WTC11 (cell line): ENCODE results near the gene SRSF6. TPM values are rescaled to one million over a fixed set of nuclear protein-coding genes. Genes with fewer than 3 reads are reported as not detected.

Experiments used
- ATAC-seq: fragments of 200-7000 bp; cut with Tn5 transposase; 2 replicates; pipeline ENCODE4 v1.10.0; 2021; ENCODE audit warnings: mild to moderate bottlenecking, moderate library complexity
- CTCF ChIA-PET: fragments of 300-600 bp; sonication (Branson Sonifier 250); formaldehyde crosslinking; loops from one replicate; lab custom pipeline; 2021; ENCODE audit warnings: antibody characterized with exemption; lab: Charles Lee
- POLR2A ChIA-PET: fragments of 350-600 bp; sonication (Branson Sonifier 250); formaldehyde crosslinking; loops from one replicate; lab custom pipeline; 2021; ENCODE audit warnings: antibody characterized with exemption; lab: Charles Lee
- DNase-seq: peaks from one replicate; pipeline ENCODE4 v3.0.0; 2021; ENCODE audit warnings: low spot score
- H3K27ac Mint-ChIP-seq: 2 replicates; pipeline ENCODE4 v1.8.0; 2021; ENCODE audit warnings: mixed read lengths
- H3K27me3 Mint-ChIP-seq: 2 replicates; pipeline ENCODE4 v1.8.0; 2021; ENCODE audit warnings: low read depth, mild to moderate bottlenecking, moderate library complexity, mixed read lengths
- H3K36me3 Mint-ChIP-seq: 2 replicates; pipeline ENCODE4 v1.8.0; 2021; ENCODE audit warnings: mixed read lengths
- H3K4me1 Mint-ChIP-seq: 2 replicates; pipeline ENCODE4 v1.8.0; 2022; ENCODE audit warnings: mixed read lengths
- H3K4me3 Mint-ChIP-seq: 2 replicates; pipeline ENCODE4 v1.8.0; 2021; ENCODE audit warnings: mild to moderate bottlenecking, moderate library complexity, mixed read lengths
- H3K9me3 Mint-ChIP-seq: 2 replicates; pipeline ENCODE4 v1.8.0; 2021; ENCODE audit warnings: mixed read lengths
- ETV6 ChIP-seq: sonication (generic); formaldehyde crosslinking; IDR thresholded peaks from 2 replicates; pipeline ENCODE4 v1.8.1; 2022; ENCODE audit warnings: mild to moderate bottlenecking, missing genetic modification reagents
- JUN ChIP-seq: sonication (generic); formaldehyde crosslinking; IDR thresholded peaks from 2 replicates; pipeline ENCODE4 v1.8.0; 2023; ENCODE audit warnings: mild to moderate bottlenecking, missing genetic modification reagents
- KAT7 ChIP-seq: sonication (generic); formaldehyde crosslinking; IDR thresholded peaks from 2 replicates; pipeline ENCODE4 v1.8.1; 2023; ENCODE audit warnings: missing genetic modification reagents, mild to moderate bottlenecking, borderline replicate concordance
- MXD4 ChIP-seq: fragments of 250-450 bp; sonication (Bioruptor Pico); IDR thresholded peaks from 2 replicates; pipeline ENCODE4 v1.8.0; 2021; ENCODE audit warnings: mild to moderate bottlenecking, moderate library complexity, borderline replicate concordance
- NR3C1 ChIP-seq: sonication (generic); formaldehyde crosslinking; conservative IDR thresholded peaks from 2 replicates; pipeline ENCODE4 v1.8.1; 2023; ENCODE audit warnings: low read depth, mild to moderate bottlenecking, missing genetic modification reagents
- PRRX2 ChIP-seq: fragments of 250-450 bp; sonication (Bioruptor Pico); IDR thresholded peaks from 2 replicates; pipeline ENCODE4 v1.8.0; 2021; ENCODE audit warnings: mild to moderate bottlenecking
- RORB ChIP-seq: fragments of 250-450 bp; sonication (Bioruptor Pico); IDR thresholded peaks from 2 replicates; pipeline ENCODE4 v1.9.0; 2021; ENCODE audit warnings: mild to moderate bottlenecking
- SMAD3 ChIP-seq: sonication (generic); formaldehyde crosslinking; IDR thresholded peaks from 2 replicates; pipeline ENCODE4 v1.8.0; 2022; ENCODE audit warnings: missing genetic modification reagents, mild to moderate bottlenecking, borderline replicate concordance
- TP53 ChIP-seq: sonication (generic); formaldehyde crosslinking; IDR thresholded peaks from 2 replicates; pipeline ENCODE4 v1.8.1; 2023; ENCODE audit warnings: mild to moderate bottlenecking, missing genetic modification reagents
- ZNF263 ChIP-seq: sonication (generic); formaldehyde crosslinking; IDR thresholded peaks from 2 replicates; pipeline ENCODE4 v1.8.1; 2022; ENCODE audit warnings: low read depth, mild to moderate bottlenecking, moderate library complexity, missing genetic modification reagents
- ZNF416 ChIP-seq: fragments of 250-450 bp; sonication (Bioruptor Pico); IDR thresholded peaks from 2 replicates; pipeline ENCODE4 v1.9.0; 2021; ENCODE audit warnings: mild to moderate bottlenecking, inconsistent platforms
- total RNA-seq: library from RNA; stranded (reverse); gene quantifications from 3 replicates; pipeline ENCODE4 v1.2.3, GENCODE V29; 2021
- TF ChIP-seq, protein P1 (sequence below): sonication (generic); formaldehyde crosslinking; IDR thresholded peaks from 2 replicates; pipeline ENCODE4 v1.8.1; 2023; ENCODE audit warnings: mild to moderate bottlenecking, missing genetic modification reagents, moderate library complexity
- TF ChIP-seq, protein P2 (sequence below): sonication (generic); formaldehyde crosslinking; IDR thresholded peaks from 2 replicates; pipeline ENCODE4 v1.8.0; 2023; ENCODE audit warnings: mild to moderate bottlenecking, missing genetic modification reagents
- TF ChIP-seq, protein P3 (sequence below): fragments of 250-450 bp; sonication (Bioruptor Pico); IDR thresholded peaks from 2 replicates; pipeline ENCODE4 v1.9.0; 2021; ENCODE audit warnings: mild to moderate bottlenecking
- TF ChIP-seq, protein P4 (sequence below): sonication (generic); formaldehyde crosslinking; IDR thresholded peaks from 2 replicates; pipeline ENCODE4 v1.8.0; 2022; ENCODE audit warnings: mild to moderate bottlenecking, missing genetic modification reagents
- TF ChIP-seq, protein P5 (sequence below): sonication (generic); formaldehyde crosslinking; IDR thresholded peaks from 2 replicates; pipeline ENCODE4 v1.8.0; 2022; ENCODE audit warnings: mild to moderate bottlenecking, missing genetic modification reagents
- TF ChIP-seq, protein P6 (sequence below): sonication (generic); formaldehyde crosslinking; IDR thresholded peaks from 2 replicates; pipeline ENCODE4 v1.8.0; 2022; ENCODE audit warnings: mild to moderate bottlenecking, missing genetic modification reagents
- TF ChIP-seq, protein P7 (sequence below): fragments of 250-450 bp; sonication (Bioruptor Pico); IDR thresholded peaks from 2 replicates; pipeline ENCODE4 v1.9.0; 2021; ENCODE audit warnings: moderate library complexity, mild to moderate bottlenecking, inconsistent platforms, borderline replicate concordance
- TF ChIP-seq, protein P8 (sequence below): fragments of 250-450 bp; sonication (Bioruptor Pico); IDR thresholded peaks from 2 replicates; pipeline ENCODE4 v1.9.0; 2021; ENCODE audit warnings: mild to moderate bottlenecking, borderline replicate concordance

Gene SRSF6
- total RNA-seq, 1 experiment from 2014 or later, result 107 TPM

DNA sequence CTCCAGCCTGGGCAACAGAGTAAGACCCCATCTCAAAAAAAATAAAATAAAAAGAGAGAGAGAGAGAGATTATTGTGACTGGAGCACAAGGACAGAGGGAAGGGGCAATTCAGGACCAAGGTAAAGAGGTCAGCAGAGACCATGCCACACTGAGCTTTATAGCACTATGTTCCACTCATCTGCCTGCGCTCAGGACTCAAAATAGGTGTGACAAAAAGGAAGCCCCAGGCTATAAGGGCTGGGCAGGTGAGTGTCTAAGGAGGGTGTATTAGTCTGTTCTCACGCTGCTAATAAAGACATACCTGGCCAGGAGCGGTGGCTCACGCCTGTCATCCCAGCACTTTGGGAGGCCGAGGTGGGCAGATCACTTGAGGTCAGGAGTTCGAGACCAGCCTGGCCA, 23.1 kb upstream of the SRSF6 start:
- ChIA-PET POLR2A (no interaction called here), CTCF (no interaction called here)
- Mint-ChIP-seq H3K4me3 (no peak overlapping the region), H3K27me3 (peaks cover 10% of the 10 kb centered on the region), H3K4me1 (peaks cover 21% of the 10 kb centered on the region), H3K36me3 (no peaks in the 10 kb centered on the region), H3K9me3 (peaks cover 11% of the 10 kb centered on the region; the same call in 1 of the 2 replicates), H3K27ac (no peak overlapping the region)
- TF ChIP-seq RORB (CRISPR knock-in tag), result no peak
- TF ChIP-seq, protein P1, sequence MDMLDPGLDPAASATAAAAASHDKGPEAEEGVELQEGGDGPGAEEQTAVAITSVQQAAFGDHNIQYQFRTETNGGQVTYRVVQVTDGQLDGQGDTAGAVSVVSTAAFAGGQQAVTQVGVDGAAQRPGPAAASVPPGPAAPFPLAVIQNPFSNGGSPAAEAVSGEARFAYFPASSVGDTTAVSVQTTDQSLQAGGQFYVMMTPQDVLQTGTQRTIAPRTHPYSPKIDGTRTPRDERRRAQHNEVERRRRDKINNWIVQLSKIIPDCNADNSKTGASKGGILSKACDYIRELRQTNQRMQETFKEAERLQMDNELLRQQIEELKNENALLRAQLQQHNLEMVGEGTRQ (CRISPR knock-in tag), result no peak
- TF ChIP-seq, protein P2, sequence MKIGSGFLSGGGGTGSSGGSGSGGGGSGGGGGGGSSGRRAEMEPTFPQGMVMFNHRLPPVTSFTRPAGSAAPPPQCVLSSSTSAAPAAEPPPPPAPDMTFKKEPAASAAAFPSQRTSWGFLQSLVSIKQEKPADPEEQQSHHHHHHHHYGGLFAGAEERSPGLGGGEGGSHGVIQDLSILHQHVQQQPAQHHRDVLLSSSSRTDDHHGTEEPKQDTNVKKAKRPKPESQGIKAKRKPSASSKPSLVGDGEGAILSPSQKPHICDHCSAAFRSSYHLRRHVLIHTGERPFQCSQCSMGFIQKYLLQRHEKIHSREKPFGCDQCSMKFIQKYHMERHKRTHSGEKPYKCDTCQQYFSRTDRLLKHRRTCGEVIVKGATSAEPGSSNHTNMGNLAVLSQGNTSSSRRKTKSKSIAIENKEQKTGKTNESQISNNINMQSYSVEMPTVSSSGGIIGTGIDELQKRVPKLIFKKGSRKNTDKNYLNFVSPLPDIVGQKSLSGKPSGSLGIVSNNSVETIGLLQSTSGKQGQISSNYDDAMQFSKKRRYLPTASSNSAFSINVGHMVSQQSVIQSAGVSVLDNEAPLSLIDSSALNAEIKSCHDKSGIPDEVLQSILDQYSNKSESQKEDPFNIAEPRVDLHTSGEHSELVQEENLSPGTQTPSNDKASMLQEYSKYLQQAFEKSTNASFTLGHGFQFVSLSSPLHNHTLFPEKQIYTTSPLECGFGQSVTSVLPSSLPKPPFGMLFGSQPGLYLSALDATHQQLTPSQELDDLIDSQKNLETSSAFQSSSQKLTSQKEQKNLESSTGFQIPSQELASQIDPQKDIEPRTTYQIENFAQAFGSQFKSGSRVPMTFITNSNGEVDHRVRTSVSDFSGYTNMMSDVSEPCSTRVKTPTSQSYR (CRISPR knock-in tag), result no peak
- TF ChIP-seq, protein P3, sequence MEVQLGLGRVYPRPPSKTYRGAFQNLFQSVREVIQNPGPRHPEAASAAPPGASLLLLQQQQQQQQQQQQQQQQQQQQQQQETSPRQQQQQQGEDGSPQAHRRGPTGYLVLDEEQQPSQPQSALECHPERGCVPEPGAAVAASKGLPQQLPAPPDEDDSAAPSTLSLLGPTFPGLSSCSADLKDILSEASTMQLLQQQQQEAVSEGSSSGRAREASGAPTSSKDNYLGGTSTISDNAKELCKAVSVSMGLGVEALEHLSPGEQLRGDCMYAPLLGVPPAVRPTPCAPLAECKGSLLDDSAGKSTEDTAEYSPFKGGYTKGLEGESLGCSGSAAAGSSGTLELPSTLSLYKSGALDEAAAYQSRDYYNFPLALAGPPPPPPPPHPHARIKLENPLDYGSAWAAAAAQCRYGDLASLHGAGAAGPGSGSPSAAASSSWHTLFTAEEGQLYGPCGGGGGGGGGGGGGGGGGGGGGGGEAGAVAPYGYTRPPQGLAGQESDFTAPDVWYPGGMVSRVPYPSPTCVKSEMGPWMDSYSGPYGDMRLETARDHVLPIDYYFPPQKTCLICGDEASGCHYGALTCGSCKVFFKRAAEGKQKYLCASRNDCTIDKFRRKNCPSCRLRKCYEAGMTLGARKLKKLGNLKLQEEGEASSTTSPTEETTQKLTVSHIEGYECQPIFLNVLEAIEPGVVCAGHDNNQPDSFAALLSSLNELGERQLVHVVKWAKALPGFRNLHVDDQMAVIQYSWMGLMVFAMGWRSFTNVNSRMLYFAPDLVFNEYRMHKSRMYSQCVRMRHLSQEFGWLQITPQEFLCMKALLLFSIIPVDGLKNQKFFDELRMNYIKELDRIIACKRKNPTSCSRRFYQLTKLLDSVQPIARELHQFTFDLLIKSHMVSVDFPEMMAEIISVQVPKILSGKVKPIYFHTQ (CRISPR knock-in tag), result no peak
- TF ChIP-seq, protein P4, sequence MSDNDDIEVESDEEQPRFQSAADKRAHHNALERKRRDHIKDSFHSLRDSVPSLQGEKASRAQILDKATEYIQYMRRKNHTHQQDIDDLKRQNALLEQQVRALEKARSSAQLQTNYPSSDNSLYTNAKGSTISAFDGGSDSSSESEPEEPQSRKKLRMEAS (CRISPR knock-in tag), result no peak
- no peak for TF ChIP-seq ETV6
- TF ChIP-seq, protein P5, sequence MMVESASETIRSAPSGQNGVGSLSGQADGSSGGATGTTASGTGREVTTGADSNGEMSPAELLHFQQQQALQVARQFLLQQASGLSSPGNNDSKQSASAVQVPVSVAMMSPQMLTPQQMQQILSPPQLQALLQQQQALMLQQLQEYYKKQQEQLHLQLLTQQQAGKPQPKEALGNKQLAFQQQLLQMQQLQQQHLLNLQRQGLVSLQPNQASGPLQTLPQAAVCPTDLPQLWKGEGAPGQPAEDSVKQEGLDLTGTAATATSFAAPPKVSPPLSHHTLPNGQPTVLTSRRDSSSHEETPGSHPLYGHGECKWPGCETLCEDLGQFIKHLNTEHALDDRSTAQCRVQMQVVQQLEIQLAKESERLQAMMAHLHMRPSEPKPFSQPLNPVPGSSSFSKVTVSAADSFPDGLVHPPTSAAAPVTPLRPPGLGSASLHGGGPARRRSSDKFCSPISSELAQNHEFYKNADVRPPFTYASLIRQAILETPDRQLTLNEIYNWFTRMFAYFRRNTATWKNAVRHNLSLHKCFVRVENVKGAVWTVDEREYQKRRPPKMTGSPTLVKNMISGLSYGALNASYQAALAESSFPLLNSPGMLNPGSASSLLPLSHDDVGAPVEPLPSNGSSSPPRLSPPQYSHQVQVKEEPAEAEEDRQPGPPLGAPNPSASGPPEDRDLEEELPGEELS (CRISPR knock-in tag), result no peak
- TF ChIP-seq TP53 (CRISPR knock-in tag), result no peak
- TF ChIP-seq, protein P6, sequence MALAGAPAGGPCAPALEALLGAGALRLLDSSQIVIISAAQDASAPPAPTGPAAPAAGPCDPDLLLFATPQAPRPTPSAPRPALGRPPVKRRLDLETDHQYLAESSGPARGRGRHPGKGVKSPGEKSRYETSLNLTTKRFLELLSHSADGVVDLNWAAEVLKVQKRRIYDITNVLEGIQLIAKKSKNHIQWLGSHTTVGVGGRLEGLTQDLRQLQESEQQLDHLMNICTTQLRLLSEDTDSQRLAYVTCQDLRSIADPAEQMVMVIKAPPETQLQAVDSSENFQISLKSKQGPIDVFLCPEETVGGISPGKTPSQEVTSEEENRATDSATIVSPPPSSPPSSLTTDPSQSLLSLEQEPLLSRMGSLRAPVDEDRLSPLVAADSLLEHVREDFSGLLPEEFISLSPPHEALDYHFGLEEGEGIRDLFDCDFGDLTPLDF, result no peak
- no peak for TF ChIP-seq PRRX2
- no peak for TF ChIP-seq SMAD3 (CRISPR knock-in tag)
- TF ChIP-seq, protein P7, sequence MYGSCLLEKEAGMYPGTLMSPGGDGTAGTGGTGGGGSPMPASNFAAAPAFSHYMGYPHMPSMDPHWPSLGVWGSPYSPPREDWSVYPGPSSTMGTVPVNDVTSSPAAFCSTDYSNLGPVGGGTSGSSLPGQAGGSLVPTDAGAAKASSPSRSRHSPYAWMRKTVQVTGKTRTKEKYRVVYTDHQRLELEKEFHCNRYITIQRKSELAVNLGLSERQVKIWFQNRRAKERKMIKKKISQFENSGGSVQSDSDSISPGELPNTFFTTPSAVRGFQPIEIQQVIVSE (CRISPR knock-in tag), result no peak
- no peak for TF ChIP-seq JUN (CRISPR knock-in tag)
- no peak for TF ChIP-seq KAT7
- no peak for TF ChIP-seq MXD4 (CRISPR knock-in tag)
- no peak for TF ChIP-seq ZNF416 (CRISPR knock-in tag)
- TF ChIP-seq, protein P8, sequence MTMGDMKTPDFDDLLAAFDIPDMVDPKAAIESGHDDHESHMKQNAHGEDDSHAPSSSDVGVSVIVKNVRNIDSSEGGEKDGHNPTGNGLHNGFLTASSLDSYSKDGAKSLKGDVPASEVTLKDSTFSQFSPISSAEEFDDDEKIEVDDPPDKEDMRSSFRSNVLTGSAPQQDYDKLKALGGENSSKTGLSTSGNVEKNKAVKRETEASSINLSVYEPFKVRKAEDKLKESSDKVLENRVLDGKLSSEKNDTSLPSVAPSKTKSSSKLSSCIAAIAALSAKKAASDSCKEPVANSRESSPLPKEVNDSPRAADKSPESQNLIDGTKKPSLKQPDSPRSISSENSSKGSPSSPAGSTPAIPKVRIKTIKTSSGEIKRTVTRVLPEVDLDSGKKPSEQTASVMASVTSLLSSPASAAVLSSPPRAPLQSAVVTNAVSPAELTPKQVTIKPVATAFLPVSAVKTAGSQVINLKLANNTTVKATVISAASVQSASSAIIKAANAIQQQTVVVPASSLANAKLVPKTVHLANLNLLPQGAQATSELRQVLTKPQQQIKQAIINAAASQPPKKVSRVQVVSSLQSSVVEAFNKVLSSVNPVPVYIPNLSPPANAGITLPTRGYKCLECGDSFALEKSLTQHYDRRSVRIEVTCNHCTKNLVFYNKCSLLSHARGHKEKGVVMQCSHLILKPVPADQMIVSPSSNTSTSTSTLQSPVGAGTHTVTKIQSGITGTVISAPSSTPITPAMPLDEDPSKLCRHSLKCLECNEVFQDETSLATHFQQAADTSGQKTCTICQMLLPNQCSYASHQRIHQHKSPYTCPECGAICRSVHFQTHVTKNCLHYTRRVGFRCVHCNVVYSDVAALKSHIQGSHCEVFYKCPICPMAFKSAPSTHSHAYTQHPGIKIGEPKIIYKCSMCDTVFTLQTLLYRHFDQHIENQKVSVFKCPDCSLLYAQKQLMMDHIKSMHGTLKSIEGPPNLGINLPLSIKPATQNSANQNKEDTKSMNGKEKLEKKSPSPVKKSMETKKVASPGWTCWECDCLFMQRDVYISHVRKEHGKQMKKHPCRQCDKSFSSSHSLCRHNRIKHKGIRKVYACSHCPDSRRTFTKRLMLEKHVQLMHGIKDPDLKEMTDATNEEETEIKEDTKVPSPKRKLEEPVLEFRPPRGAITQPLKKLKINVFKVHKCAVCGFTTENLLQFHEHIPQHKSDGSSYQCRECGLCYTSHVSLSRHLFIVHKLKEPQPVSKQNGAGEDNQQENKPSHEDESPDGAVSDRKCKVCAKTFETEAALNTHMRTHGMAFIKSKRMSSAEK (CRISPR knock-in tag), result no peak
- no peak for TF ChIP-seq NR3C1 (CRISPR knock-in tag)
- TF ChIP-seq ZNF263 (CRISPR knock-in tag), result no peak
- DNase-seq (no peak), ATAC-seq (no peak)
